Thyroid gland (tissue), 4 donors: Measurements from ENCODE around the gene ALG12.

Source experiments
- CTCF ChIP-seq, 6 experiments: fragments of 200-600 bp in 3 of 6; fragments of 450-650 bp in 3 of 6; sonication (generic) in 3 of 6; IDR thresholded peaks; one replicate each; pipeline ENCODE4 v1.5.1; 2016 to 2019; ENCODE audit warnings: antibody characterized with exemption in 6 of 6, mild to moderate bottlenecking in 2 of 6, inconsistent platforms in 1 of 6, moderate library complexity in 1 of 6
- POLR2A ChIP-seq, 2 donors: fragments of 450-650 bp; IDR thresholded peaks; one replicate each; pipeline ENCODE4 v1.6.1; 2017; ENCODE audit warnings: antibody characterized with exemption in 2 of 2, mild to moderate bottlenecking in 2 of 2, moderate library complexity in 1 of 2

DNA sequence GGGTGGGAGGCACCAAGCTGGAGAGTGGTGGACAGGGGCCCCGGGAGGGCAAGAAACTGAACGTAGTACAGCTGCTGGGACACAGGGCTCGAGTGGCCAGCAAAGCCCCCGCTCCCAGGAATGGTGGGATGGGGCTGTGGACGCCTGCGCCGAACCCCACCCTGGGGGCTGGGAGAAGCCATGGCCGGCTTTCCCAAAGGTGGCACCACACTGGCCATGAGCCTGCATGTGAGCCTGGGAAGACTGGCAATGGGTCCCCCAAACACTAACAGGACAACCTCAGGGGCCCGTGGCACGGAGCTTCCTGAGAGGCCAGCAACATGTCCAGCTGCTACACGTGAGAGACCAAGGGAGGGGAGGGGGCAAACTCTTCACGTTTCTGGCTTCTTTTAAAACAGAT, 4.0 kb downstream of the ALG12 start:
- no peak for TF ChIP-seq CTCF (IDR thresholded peaks at IDR 0.05)
- TF ChIP-seq POLR2A (IDR thresholded peaks at IDR 0.05): no peak
